ENCODE data around the gene ZNF620.

GRCh38 chr3:40458473-40458872 lies 47.4 kb upstream of the ZNF620 start:
- TF ChIP-seq POLR2A (IDR thresholded peaks at IDR 0.05; ENCODE audit: low read length) (no peak), GATA1 (IDR thresholded peaks at IDR 0.05; ENCODE audit: low read depth, low read length) (no peak)

All from erythroblast (primary cell).